ENCODE data around the gene VGLL4. TPM values are rescaled to one million over a fixed set of nuclear protein-coding genes. Genes with fewer than 3 reads are reported as not detected.

VGLL4 gene
- polyA plus RNA-seq, 1 donor from 2014 or later = 113 TPM

DNA sequence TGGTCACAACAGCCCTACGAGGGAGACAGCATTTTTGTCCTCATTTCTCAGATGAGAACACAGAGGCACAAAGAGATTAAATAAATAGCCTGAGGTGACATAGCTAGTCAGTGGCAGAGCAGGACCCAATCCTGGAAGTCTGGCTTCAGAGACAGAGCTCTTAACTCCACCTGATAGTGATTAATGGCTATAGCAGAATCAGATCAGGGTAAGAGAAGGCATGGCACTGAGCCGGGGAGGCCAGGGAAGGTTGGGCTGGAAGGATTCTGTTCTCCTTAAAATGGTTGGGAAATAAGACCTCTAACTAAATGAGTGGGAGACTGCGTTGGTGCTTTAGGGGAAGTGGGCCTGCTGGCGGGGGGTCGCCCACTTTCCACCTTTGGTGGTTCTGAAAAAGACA is 104.5 kb downstream of the VGLL4 start:
- Histone ChIP-seq H3K4me3 (ENCODE audit: low read length) (no peak overlapping the region), H3K9me3 (ENCODE audit: low read length) (no peaks in the 10 kb centered on the region), H3K27ac (ENCODE audit: low read length) (no peak overlapping the region), H3K36me3 (ENCODE audit: insufficient read depth, low read length) (no peaks in the 10 kb centered on the region), H3F3A (ENCODE audit: insufficient read depth, low read length, poor library complexity, severe bottlenecking) (no peaks in the 10 kb centered on the region), H3K27me3 (ENCODE audit: insufficient read depth, low read depth, low read length) (no peaks in the 10 kb centered on the region), H3K4me2 (ENCODE audit: low read length) (no peak overlapping the region), H4K20me1 (ENCODE audit: insufficient read depth) (no peaks in the 10 kb centered on the region), H3K9me2 (ENCODE audit: insufficient read depth, low read length) (no peaks in the 10 kb centered on the region), H3K79me2 (replicated peaks; ENCODE audit: insufficient read depth, low read length) (no peaks in the 10 kb centered on the region), H3K9ac (ENCODE audit: low read length) (no peak overlapping the region), H2AFZ (ENCODE audit: low read depth, low read length) (no peak overlapping the region)
- TF ChIP-seq EZH2 (IDR thresholded peaks at IDR 0.05; ENCODE audit: borderline replicate concordance, insufficient read depth, low read length, poor library complexity, severe bottlenecking) (no peak), TAF1 (IDR thresholded peaks at IDR 0.05; ENCODE audit: low read depth) (no peak), MXI1 (conservative IDR thresholded peaks at IDR 0.05; ENCODE audit: poor library complexity, severe bottlenecking) (no peak), RAD21 (conservative IDR thresholded peaks at IDR 0.05) (no peak), POLR2AphosphoS5 (IDR thresholded peaks at IDR 0.05) (no peak), SMC3 (conservative IDR thresholded peaks at IDR 0.05; ENCODE audit: poor library complexity) (no peak), EP300 (conservative IDR thresholded peaks at IDR 0.05; ENCODE audit: poor library complexity, severe bottlenecking) (no peak)
- TF ChIP-seq, protein P1, sequence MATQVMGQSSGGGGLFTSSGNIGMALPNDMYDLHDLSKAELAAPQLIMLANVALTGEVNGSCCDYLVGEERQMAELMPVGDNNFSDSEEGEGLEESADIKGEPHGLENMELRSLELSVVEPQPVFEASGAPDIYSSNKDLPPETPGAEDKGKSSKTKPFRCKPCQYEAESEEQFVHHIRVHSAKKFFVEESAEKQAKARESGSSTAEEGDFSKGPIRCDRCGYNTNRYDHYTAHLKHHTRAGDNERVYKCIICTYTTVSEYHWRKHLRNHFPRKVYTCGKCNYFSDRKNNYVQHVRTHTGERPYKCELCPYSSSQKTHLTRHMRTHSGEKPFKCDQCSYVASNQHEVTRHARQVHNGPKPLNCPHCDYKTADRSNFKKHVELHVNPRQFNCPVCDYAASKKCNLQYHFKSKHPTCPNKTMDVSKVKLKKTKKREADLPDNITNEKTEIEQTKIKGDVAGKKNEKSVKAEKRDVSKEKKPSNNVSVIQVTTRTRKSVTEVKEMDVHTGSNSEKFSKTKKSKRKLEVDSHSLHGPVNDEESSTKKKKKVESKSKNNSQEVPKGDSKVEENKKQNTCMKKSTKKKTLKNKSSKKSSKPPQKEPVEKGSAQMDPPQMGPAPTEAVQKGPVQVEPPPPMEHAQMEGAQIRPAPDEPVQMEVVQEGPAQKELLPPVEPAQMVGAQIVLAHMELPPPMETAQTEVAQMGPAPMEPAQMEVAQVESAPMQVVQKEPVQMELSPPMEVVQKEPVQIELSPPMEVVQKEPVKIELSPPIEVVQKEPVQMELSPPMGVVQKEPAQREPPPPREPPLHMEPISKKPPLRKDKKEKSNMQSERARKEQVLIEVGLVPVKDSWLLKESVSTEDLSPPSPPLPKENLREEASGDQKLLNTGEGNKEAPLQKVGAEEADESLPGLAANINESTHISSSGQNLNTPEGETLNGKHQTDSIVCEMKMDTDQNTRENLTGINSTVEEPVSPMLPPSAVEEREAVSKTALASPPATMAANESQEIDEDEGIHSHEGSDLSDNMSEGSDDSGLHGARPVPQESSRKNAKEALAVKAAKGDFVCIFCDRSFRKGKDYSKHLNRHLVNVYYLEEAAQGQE (IDR thresholded peaks at IDR 0.05; ENCODE audit: borderline replicate concordance) = no peak
- TF ChIP-seq, protein P2, sequence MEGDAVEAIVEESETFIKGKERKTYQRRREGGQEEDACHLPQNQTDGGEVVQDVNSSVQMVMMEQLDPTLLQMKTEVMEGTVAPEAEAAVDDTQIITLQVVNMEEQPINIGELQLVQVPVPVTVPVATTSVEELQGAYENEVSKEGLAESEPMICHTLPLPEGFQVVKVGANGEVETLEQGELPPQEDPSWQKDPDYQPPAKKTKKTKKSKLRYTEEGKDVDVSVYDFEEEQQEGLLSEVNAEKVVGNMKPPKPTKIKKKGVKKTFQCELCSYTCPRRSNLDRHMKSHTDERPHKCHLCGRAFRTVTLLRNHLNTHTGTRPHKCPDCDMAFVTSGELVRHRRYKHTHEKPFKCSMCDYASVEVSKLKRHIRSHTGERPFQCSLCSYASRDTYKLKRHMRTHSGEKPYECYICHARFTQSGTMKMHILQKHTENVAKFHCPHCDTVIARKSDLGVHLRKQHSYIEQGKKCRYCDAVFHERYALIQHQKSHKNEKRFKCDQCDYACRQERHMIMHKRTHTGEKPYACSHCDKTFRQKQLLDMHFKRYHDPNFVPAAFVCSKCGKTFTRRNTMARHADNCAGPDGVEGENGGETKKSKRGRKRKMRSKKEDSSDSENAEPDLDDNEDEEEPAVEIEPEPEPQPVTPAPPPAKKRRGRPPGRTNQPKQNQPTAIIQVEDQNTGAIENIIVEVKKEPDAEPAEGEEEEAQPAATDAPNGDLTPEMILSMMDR (IDR thresholded peaks at IDR 0.05; ENCODE audit: poor library complexity, severe bottlenecking) = no peak

DNA sequence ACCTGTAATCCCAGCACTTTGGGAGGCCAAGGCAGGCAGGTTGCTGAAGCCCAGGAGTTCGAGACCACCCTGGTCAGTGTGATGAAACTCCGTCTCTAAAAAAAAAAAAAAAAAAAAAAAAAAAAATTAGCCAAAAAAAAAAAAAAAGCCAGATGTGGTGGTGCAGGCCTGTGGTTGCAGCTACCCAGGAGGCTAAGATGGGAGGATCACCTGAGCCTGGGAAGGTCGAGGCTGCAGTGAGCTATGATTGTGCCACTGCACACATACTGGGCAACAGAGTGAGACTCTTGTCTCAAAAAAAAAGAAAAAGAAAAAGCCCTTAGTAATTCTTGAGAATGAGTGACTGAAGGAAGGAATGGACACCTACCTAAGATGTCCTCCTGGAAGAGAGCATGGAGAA is 105.1 kb downstream of the VGLL4 start:
- Histone ChIP-seq H3K36me3 (ENCODE audit: insufficient read depth, low read length) (no peaks in the 10 kb centered on the region), H3K27me3 (ENCODE audit: insufficient read depth, low read depth, low read length) (no peaks in the 10 kb centered on the region), H3K9me3 (ENCODE audit: low read length) (no peaks in the 10 kb centered on the region), H3K79me2 (replicated peaks; ENCODE audit: insufficient read depth, low read length) (no peaks in the 10 kb centered on the region), H3F3A (ENCODE audit: insufficient read depth, low read length, poor library complexity, severe bottlenecking) (no peaks in the 10 kb centered on the region), H4K20me1 (ENCODE audit: insufficient read depth) (no peaks in the 10 kb centered on the region), H3K9ac (ENCODE audit: low read length) (no peak overlapping the region), H3K4me2 (ENCODE audit: low read length) (no peak overlapping the region), H3K4me3 (ENCODE audit: low read length) (no peak overlapping the region), H2AFZ (ENCODE audit: low read depth, low read length) (no peak overlapping the region), H3K9me2 (ENCODE audit: insufficient read depth, low read length) (no peaks in the 10 kb centered on the region), H3K27ac (ENCODE audit: low read length) (no peak overlapping the region)
- TF ChIP-seq RAD21 (conservative IDR thresholded peaks at IDR 0.05) (no peak), EZH2 (IDR thresholded peaks at IDR 0.05; ENCODE audit: borderline replicate concordance, insufficient read depth, low read length, poor library complexity, severe bottlenecking) (no peak), MXI1 (conservative IDR thresholded peaks at IDR 0.05; ENCODE audit: poor library complexity, severe bottlenecking) (no peak), POLR2AphosphoS5 (IDR thresholded peaks at IDR 0.05) (no peak), EP300 (conservative IDR thresholded peaks at IDR 0.05; ENCODE audit: poor library complexity, severe bottlenecking) (no peak), TAF1 (IDR thresholded peaks at IDR 0.05; ENCODE audit: low read depth) (no peak), SMC3 (conservative IDR thresholded peaks at IDR 0.05; ENCODE audit: poor library complexity) (no peak)
- TF ChIP-seq, protein P2 (IDR thresholded peaks at IDR 0.05; ENCODE audit: poor library complexity, severe bottlenecking) = no peak
- TF ChIP-seq, protein P1 (IDR thresholded peaks at IDR 0.05; ENCODE audit: borderline replicate concordance) = no peak
